HG02852 (cell line): ENCODE results near the gene SLC9A5.

Experiments used
- ATAC-seq: cut with Tn5 transposase; IDR thresholded peaks from one replicate; pipeline ENCODE4 v1.9.1; 2021; ENCODE audit warnings: mild to moderate bottlenecking, moderate library complexity; ENCODE audit not compliant: unreplicated experiment

The SLC9A5 gene

GRCh38 chr16:67280090-67281015 is 31.6 kb downstream of the SLC9A5 start:
- ATAC-seq = no peak

GRCh38 chr16:67281536-67282446 is 33.0 kb downstream of the SLC9A5 start:
- ATAC-seq = no peak

DNA sequence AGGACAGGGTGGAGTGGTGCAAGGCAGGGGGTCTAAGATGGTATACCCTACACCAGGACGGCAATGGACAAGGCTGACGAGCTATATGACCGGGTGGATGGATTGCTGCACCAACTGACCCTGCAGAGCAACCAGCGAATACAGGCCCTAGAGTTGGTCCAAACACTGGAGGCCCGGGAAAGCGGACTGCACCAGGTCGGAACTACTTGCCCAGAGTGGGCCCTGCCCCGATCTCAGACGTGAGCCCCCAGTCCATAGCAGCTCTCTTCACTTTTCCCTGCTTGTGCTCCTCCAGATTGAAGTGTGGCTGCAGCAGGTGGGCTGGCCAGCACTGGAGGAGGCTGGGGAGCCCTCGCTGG is 33.6 kb downstream of the SLC9A5 start:
- no peak for ATAC-seq

- no peak for ATAC-seq
Observed at GRCh38 chr16:67283039-67283825, 34.5 kb downstream of the SLC9A5 start.

DNA sequence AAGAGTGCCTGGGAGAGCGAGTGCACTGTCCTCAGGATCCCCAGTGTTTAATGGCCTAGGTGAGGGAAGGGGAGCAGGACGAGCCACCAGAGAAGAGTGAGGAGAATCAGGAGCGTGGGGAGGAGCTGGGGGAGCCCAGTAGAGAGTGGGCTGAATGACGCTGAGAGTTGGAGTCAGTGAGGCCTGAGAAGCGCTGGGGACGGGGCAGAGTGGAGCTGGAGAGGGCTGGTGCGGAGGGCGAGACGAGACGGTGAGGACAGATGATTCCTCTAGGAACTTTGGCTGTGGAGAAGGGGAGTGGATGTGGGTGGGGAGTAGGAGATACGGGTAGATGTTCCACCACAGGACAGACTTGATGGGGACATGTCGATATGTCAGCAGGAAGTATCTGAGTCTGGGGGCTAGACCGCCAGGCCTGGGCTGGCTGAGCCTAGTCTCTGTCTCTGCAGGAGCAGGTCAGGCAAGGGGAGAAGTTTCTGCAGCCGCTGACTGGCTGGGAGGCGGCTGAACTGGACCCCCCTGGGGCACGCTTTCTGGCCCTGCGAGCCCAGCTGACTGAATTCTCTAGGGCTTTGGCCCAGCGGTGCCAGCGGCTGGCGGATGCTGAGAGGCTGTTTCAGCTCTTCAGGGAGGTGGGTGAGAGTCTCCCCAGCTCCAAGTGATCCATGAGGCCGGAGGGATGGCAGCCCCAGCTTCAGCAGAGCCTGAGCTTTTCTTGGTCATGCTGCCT is 35.2 kb downstream of the SLC9A5 start:
- ATAC-seq = no peak

- no peak for ATAC-seq
Observed at GRCh38 chr16:67284699-67285646, 36.2 kb downstream of the SLC9A5 start.

DNA sequence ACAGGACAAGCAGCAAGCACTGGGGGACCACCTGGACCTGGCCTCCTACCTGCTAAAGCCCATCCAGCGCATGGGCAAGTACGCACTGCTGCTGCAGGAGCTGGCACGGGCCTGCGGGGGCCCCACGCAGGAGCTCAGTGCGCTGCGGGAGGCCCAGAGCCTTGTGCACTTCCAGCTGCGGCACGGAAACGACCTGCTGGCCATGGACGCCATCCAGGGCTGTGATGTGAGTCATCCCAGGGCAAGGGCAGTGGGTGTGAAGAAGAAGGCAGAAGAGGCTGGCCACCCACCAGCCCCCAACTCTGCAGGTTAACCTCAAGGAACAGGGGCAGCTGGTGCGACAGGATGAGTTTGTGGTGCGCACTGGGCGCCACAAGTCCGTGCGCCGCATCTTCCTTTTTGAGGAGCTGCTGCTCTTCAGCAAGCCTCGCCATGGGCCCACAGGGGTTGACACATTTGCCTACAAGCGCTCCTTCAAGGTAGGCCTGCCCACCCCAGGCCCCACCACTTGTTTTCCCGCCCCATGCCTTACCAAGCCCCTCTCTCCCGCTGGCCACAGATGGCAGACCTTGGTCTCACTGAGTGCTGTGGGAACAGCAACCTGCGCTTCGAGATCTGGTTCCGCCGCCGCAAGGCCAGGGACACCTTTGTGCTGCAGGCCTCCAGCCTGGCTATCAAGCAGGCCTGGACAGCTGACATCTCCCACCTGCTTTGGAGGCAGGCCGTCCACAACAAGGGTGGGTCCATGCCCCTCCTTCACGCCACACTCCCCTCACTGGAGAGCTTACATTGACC is 37.9 kb downstream of the SLC9A5 start:
- no peak for ATAC-seq

DNA sequence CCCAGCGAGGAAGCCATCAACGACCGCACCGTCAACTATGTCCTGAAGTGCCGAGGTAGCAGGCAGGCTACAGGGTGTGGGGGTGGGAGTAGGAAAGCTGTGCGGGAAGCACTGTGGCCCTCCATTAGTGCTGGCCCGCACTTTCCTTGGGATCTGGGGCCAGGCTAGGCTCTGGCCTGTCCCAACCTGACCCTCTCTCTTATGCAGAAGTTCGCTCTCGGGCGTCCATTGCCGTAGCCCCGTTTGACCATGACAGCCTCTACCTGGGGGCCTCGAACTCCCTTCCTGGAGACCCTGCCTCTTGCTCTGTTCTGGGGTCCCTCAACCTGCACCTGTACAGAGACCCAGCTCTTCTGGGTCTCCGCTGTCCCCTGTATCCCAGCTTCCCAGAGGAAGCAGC is 39.2 kb downstream of the SLC9A5 start:
- no peak for ATAC-seq

DNA sequence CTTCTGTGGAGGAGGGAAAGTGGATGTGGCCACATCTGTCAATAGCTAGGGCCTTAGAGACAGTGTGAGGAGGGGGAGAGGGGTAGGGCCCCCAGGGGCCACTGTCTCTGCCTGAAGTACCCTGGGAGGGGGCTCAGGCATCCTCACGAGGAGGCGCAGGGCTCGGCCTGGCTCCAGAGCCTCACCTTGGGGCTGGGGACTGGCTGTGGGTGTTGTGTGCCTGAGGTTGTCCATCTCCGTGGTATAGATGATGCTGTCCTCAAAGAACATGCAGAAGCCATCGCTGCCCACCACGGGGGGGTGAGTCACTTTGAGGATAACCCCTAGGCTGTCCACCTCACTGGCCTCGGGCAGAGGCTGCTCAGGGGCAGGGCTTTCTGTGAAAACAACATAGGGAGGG is 42.7 kb downstream of the SLC9A5 start:
- ATAC-seq = no peak

DNA sequence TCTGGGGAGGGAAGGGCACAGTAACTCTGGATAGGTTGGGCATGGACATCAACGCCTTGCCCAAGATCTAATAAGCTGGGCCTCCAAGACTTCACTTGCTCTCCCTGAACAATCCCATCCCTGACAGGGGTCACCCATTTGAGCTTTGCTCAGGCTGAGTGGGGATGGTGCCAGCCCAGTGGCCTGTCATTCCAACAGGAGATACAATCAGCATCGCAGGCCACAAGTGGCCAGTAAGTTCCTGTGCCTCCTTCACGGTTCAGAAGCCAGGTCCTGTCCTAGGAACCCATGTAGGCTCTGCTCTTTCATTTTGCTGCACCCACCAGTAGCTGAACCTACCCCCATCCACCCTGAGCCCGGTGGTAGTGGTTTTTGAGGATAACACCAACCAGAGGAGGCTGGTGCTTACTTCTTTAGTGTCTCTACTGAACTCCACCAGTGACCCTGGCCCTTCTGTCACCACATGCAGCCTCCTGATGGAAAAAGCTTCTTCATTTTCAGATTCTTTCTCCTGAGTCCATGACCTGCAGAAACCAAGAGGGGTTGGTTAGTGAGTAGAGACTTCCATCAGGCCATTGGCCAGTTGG is 45.5 kb downstream of the SLC9A5 start:
- no peak for ATAC-seq

GRCh38 chr16:67294938-67295361 is 46.2 kb downstream of the SLC9A5 start:
- ATAC-seq = no peak

- no peak for ATAC-seq
Observed at GRCh38 chr16:67296420-67296819, 47.6 kb downstream of the SLC9A5 start.

DNA sequence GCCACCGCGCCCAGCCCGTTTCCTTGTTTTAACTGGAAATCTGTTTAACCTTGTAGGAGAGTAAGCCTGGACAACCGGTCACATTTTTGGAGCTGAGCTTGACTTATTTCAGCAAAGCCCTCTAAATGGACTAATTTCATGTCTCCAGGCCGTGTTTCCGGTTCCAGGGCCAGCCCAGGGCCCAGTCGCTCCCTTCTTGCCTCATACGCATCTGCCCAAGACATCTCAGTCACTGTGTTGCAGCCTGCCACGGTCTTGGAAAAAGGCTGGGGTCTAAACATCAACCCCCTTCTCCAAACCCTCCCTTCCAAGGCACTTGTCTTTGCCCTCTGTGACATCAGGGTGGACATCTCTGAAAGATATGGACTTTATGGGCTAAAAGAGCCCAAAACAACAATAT is 49.5 kb downstream of the SLC9A5 start:
- no peak for ATAC-seq

GRCh38 chr16:67299269-67299668 is 50.5 kb downstream of the SLC9A5 start:
- ATAC-seq = no peak

- ATAC-seq = no peak
Observed at GRCh38 chr16:67301080-67301782, 52.5 kb downstream of the SLC9A5 start.

- no peak for ATAC-seq
Observed at GRCh38 chr16:67302076-67302475, 53.3 kb downstream of the SLC9A5 start.

- no peak for ATAC-seq
Observed at GRCh38 chr16:67302970-67303369, 54.2 kb downstream of the SLC9A5 start.
